HG03439 (cell line): ENCODE results near the gene CARMIL3.
"Not testable (repeated sequence)": the region's sequence is repeated elsewhere in the genome, so short reads cannot be mapped to it uniquely, and the experiment has no call there.

Experiments used
- ATAC-seq: cut with Tn5 transposase; IDR thresholded peaks from one replicate; pipeline ENCODE4 v1.9.1; 2021; ENCODE audit warnings: mild to moderate bottlenecking, moderate library complexity; ENCODE audit not compliant: unreplicated experiment

Gene CARMIL3

DNA sequence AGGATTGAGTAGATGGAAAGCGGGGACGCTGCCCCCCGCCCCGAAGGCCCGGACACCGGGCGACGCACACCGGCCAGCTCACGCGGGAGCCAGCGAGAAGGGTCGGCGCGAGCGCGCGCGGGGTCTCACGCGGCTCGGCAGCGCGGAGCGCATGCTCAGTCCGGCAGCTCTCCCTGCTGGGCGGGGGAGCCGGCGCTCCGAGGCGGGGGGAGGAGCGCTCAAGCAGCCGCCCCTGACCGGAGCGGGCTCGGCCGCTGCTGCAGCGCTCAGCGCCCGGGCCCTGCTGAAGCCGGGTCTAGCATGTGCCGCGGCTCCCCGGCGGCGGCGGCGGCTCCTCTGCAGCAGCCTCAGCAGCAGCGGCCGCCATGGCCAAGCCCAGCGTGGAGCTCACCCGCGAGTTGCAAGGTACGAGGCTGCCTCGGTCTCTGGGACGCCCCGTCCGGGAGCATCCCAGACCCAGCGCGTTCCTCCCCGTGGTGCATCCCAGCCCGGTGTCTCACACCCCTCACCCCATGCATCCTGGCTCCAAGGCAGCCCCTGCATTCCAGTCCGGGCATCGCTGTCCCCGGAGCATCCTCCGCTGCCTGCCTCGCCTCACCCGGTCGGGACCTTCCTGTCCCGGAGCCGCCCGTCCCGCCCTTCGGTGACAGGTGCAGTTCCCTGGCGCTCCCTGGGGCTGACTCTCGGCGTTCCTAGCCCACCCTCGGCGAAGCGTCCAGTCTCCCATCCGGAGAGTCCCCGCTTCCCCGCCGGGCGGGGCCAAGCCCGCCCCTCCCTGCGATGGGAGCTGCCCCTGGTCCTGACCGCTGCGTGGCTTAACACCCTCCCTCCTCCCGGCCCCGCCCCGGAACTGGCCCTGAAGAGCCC, at the start of gene CARMIL3:
Gene CARMIL3, plus strand, starts transcription at position 221 of the 867 bp plus-strand sequence. Its CDS starts 145 bp downstream, at position 366.
- peak; percentile 71 for ATAC-seq

DNA sequence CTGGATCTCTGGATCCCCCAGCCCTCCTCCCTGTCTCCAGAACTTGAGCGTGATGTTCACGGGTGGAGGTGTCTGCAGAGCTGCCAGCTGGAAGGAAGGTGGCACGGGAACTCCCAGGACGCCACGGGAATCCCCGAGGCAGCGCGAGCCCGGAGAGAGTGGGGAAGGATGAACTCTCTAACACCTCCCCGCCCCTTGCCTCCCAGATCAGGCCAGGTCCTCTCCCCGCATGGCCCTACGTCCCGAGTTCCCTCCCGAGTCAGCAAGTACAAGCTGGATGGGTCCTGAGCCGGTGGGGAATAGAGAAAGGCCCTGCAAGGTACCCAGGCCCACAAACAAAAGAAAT, 45.4 kb upstream of the CARMIL3 start:
- peak; percentile 33 for ATAC-seq

DNA sequence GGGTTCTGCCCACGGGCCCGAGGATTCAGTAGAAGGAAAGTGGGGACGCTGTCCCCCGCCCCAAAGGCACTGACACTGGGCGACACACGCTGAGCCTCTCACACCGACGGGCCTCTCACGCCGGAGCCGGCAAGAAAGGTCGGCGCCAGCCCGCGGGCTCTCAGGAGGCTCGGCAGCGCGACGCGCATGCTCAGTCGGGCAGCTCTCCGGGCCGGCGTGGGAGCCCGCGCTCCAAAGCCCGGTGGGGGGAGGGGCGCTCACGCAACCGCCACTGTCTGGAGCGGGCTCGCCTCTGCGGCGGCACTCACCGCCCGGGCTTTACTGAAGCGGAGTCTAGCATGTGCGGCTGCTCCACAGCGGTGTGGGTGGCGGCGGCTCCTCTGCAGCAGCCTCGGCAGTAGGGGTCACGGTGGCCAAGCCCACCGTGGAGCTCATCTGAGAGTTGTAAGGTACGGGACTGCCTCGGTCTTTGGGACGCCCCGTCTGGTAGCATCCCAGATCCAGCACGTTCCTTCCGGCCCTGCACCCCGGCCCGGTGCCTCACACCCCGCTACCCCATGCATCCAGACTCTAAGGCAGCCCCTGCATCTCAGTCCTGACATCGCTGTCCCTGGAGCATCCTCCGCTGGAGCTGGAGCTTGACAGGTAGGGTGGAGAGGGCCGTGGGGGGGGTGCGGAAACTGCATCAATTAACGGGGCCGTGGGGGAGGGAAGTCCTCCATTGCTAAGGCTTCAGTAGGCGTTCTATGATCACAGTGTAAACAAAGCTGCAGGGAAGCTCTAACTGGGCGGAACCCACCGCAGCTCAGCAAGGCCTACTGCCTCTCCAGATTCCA, 44.8 kb upstream of the CARMIL3 start:
- peak; percentile 93 for ATAC-seq

- ATAC-seq = no peak
These were observed 40.8 kb upstream of the CARMIL3 start for GRCh38 chr14:24011051-24011450.

GRCh38 chr14:24012726-24013273, 39.0 kb upstream of the CARMIL3 start:
- ATAC-seq = not testable (repeated sequence)

DNA sequence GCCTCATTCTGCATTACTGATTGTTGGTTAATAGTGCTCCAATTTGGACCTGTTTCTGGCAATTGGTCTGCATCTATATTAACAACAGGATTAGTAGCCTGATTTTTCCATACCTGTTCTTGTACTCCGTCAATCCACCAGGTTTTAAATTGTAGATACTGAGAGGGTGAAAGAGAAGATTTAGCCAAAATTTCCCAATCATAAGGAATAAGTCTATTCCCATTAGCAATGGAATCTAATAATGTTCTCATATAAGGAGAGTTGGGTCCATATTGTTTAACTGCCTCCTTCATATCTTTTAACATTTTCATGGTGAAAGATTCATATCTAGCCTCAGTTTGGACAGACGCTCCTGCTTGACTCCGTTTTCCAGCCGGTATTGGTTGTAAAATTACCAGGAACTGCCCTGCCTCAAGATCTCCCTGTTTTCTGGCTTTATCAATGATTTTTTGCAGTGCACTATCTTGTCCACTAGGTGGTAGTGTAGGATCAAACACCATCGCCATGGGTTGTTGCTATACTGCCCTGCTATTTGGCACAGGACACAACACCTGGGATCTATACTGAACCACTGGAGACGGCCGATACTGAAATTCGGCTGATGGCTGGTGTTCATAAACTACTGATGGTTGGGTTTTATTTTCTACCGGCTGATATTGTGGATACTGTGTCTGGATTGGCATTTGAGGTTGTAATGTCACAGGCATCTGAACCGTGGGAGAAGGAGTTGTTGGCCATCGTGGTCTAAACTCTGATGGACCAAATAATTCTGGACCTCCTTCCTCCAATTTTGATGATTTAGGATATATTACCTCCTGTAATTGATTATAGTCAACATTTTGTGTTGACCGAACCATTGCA, 37.9 kb upstream of the CARMIL3 start:
- ATAC-seq = peak; percentile 54

DNA sequence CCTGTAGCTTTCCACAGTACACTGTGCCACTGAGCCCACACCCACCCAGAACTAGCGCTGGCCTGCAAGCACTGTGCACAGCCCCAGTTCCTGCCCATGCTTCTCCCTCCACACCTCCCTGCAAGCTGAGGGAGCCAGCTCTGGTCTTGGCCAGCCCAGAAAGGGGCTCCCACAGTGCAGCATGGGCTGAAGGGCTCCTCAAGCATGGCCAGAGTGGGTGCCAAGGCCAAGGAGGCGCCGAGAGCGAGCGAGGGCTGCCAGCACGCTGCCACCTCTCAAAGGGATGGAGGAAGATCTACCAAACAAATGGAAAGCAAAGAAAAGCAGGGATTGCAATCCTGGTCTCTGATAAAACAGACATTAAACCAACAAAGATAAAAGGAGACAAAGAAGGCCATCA, 36.1 kb upstream of the CARMIL3 start:
- not testable (repeated sequence) for ATAC-seq

- ATAC-seq = not testable (repeated sequence)
These were observed 32.8 kb upstream of the CARMIL3 start for GRCh38 chr14:24018978-24019377.

- ATAC-seq = not testable (repeated sequence)
These were observed 31.9 kb upstream of the CARMIL3 start for GRCh38 chr14:24019944-24020343.

DNA sequence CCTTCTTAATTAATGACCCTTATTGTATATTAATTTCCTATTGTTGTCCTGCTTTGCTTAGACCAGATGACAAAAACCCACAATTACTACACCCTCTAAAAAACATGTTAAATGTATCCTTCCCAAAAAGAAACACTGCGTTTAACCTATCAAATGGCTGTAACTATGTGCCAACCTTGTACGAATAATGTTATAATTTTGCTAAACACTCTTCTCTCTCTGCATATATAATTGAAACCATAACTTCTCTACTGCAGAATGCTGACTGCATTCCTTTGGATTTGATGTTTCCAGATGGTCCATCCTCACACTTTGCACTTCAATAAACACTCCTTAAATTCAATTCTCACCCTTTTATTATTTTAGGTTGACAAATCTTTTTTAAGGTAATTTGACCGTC, 31.3 kb upstream of the CARMIL3 start:
- ATAC-seq = not testable (repeated sequence)

- not testable (repeated sequence) for ATAC-seq
These were observed 26.8 kb upstream of the CARMIL3 start for GRCh38 chr14:24024939-24025418.

- not testable (repeated sequence) for ATAC-seq
These were observed 22.1 kb upstream of the CARMIL3 start for GRCh38 chr14:24029687-24030086.

DNA sequence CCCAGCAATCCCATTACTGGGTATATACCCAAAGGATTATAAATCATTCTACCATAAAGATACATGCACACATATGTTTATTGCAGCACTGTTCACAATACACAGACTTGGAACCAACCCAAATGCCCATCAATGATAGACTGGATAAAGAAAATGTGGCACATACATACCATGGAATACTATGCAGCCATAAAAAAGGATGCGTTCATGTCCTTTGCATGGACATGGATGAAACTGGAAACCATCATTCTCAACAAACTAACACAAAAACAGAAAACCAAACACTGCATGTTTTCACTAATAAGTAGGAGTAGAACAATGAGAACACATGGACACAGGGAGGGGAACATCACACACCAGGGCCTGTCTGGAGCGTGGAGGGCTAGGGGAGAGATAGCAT, 20.5 kb upstream of the CARMIL3 start:
- ATAC-seq = not testable (repeated sequence)

DNA sequence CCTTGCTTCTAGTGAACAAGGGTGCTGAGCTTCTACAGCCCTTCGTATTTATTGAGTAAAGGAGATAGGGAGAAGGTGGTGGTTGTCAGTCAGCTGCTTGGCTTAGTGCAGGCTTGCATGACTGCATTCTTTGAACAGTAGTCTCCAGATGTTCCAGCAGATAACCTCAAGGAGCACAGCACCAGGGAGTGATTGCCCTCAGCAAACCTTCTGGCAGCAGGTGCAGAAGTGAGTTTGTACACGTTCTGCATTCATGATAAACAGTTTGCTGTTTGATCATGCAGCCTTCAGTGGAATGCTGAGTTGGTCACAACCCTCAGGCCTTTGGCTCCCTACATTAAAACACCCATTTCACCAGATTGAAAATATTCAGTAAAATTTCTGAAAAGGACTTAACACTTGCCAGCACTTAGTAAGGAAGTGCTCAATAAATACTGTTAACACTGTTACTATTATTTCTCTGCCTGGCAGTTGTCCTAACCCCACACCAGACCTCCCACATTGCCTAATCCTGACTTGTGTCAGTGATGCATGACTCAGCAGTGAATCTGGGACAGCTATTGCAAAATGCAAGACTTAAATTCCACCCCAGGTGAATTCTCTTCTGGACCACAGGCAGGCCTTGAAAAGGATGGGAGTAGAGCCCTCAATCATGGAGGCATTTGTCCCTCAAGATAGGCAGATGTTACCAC, 18.9 kb upstream of the CARMIL3 start:
- no peak for ATAC-seq

GRCh38 chr14:24035769-24036168, 16.0 kb upstream of the CARMIL3 start:
- ATAC-seq = not testable (repeated sequence)

DNA sequence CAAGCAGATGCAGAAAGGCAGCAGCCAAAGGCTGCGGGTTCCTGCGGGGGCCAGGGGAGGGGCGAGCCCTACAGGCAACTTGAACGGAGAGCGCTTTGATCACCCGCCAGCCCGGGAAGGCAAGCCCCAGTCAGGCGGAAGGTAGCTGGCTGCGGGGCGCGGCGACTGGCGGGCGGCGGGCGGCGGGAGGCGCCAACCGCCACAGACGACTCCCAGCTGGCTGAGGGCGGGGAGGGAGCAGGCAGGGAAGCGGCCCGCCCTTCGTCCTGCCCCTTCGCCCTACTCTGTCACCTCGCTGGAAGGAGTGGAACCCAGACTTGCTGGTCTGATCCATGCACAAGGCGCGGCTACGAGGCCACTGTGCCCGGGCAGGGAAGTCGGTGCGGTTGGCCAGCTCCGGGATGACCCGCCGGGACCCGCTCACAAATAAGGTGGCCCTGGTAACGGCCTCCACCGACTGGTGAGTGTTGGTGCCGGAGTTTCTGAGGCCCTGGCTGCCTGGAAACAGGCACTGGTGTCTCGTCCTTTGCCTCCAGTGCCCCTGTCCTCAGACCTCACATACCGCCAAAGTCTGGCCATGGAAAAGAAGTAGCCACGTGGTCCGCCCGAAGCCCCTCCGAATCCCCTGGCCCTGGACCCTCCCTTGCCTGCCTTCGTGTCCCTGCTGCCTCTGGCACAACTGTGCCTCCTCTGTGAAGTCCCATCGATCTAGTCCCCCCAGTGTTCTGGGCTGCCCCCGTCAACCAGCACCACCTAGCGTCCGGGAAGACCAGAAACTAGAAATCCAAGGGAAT, 15.4 kb upstream of the CARMIL3 start:
- ATAC-seq = peak; percentile 61

DNA sequence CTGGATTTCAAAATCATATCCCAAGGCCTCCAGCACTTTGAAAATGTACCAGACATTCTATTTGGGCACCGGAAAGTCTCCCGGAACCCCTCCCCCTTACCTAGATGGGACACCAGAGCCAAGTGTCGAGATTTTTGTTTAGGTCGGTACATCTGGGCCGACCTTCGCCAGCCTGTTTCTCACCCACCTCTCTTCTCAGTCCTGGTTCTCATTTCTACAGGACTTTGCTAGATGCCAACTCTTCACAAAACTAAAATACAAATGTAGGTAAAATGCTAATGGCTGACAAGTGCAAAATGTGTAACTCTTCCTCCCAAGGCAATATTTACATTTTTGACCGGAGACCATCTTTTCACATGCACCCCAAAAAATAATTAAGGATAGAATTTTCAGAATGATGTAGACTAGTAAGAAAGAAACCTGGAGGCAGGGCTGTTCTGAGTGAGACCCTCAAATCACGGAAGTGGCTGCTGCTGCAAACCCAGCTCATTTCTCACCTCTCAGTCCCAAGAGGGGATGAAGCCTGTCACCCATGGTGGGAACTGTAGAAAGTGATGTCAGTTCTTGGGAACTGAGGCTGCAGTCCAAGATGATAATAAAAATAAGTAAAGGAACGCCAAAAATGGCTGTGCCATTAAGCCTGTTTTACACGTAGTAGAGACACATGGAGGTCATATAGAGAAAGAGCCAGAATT, 14.7 kb upstream of the CARMIL3 start:
- ATAC-seq = peak; percentile 22

GRCh38 chr14:24037658-24038037, 14.2 kb upstream of the CARMIL3 start:
- no peak for ATAC-seq
